PC-3 (cell line): ENCODE measurements around the gene BNIP1. TPM values are rescaled to one million over a fixed set of nuclear protein-coding genes. Genes with fewer than 3 reads are reported as not detected.

Experiments
- ATAC-seq: fragments of 200-7000 bp; cut with Tn5 transposase; 2 replicates; pipeline ENCODE4 v1.9.1; 2020; ENCODE audit warnings: mild to moderate bottlenecking, moderate library complexity
- BruUV-seq: library from RNA; stranded (reverse); fragments of 400-500 nt; replicated peaks from 2 replicates; lab custom pipeline; 2021; lab: Mats Ljungman, UMichigan
- CTCF ChIA-PET: fragments of 300-600 bp; sonication (Branson Sonifier 250); formaldehyde crosslinking; loops from one replicate; lab custom pipeline; 2022; ENCODE audit warnings: antibody characterized with exemption; lab: Charles Lee
- POLR2A ChIA-PET: fragments of 300-600 bp; sonication (Branson Sonifier 250); formaldehyde crosslinking; loops from one replicate; lab custom pipeline; 2022; ENCODE audit warnings: antibody characterized with exemption; ENCODE audit not compliant: unreplicated experiment; lab: Charles Lee
- DNase-seq: peaks from one replicate; pipeline ENCODE4 v3.0.0-alpha.2; 2015
- H2AFZ ChIP-seq: fragments of 300-600 bp; sonication (generic); 2 replicates; pipeline ENCODE4 v1.6.0; 2016; ENCODE audit warnings: antibody characterized with exemption, low read length
- H3F3A ChIP-seq: fragments of 300-600 bp; sonication (generic); one replicate; pipeline ENCODE4 v1.6.0; 2017; ENCODE audit warnings: antibody characterized with exemption, low read length, control low read depth, mild to moderate bottlenecking; ENCODE audit not compliant: unreplicated experiment
- H3K27ac ChIP-seq: fragments of 300-600 bp; sonication (generic); 2 replicates; pipeline ENCODE4 v1.5.1; 2016; ENCODE audit warnings: mild to moderate bottlenecking, low read length
- H3K27me3 ChIP-seq: fragments of 300-600 bp; sonication (generic); 2 replicates; pipeline ENCODE4 v1.6.1; 2016; ENCODE audit warnings: low read length, mixed read lengths
- H3K36me3 ChIP-seq: fragments of 300-600 bp; sonication (generic); 2 replicates; pipeline ENCODE4 v1.6.1; 2016; ENCODE audit warnings: low read depth, mixed run types, low read length, mixed read lengths
- H3K4me1 ChIP-seq: fragments of 300-600 bp; sonication (generic); 2 replicates; pipeline ENCODE4 v1.5.1; 2016; ENCODE audit warnings: low read length; ENCODE audit not compliant: insufficient read depth
- H3K4me2 ChIP-seq: fragments of 300-600 bp; sonication (generic); 2 replicates; pipeline ENCODE4 v1.6.0; 2016; ENCODE audit warnings: low read length
- H3K4me3 ChIP-seq: fragments of 300-600 bp; sonication (generic); 2 replicates; pipeline ENCODE4 v1.5.1; 2016; ENCODE audit warnings: mild to moderate bottlenecking, low read length, mixed read lengths
- H3K79me2 ChIP-seq: fragments of 300-600 bp; sonication (generic); 2 replicates; pipeline ENCODE4 v1.6.1; 2017; ENCODE audit warnings: low read length, mixed read lengths
- H3K9ac ChIP-seq: fragments of 300-600 bp; sonication (generic); 2 replicates; pipeline ENCODE4 v1.6.0; 2016; ENCODE audit warnings: mild to moderate bottlenecking, low read length
- H3K9me2 ChIP-seq: fragments of 300-600 bp; sonication (generic); replicated peaks from 2 replicates; pipeline ENCODE4 v1.6.1; 2016; ENCODE audit warnings: mixed run types, low read length, mixed read lengths
- H3K9me3 ChIP-seq: fragments of 300-600 bp; sonication (generic); 2 replicates; pipeline ENCODE4 v1.6.1; 2016; ENCODE audit warnings: low read length, mixed read lengths
- H4K20me1 ChIP-seq: fragments of 300-600 bp; sonication (generic); 2 replicates; pipeline ENCODE4 v1.6.1; 2016; ENCODE audit warnings: low read length, mixed read lengths
- CTCF ChIP-seq: fragments of 300-600 bp; sonication (generic); conservative IDR thresholded peaks from 2 replicates; pipeline ENCODE4 v1.5.1; 2017; ENCODE audit warnings: antibody characterized with exemption, low read depth, mild to moderate bottlenecking, low read length
- EZH2 ChIP-seq: fragments of 300-600 bp; sonication (generic); IDR thresholded peaks from one replicate; pipeline ENCODE4 v1.6.1; 2017; ENCODE audit warnings: antibody characterized with exemption, mild to moderate bottlenecking, low read length; ENCODE audit not compliant: unreplicated experiment
- EZH2phosphoT487 ChIP-seq: fragments of 300-600 bp; sonication (generic); IDR thresholded peaks from 2 replicates; pipeline ENCODE4 v1.6.1; 2018; ENCODE audit warnings: mild to moderate bottlenecking, antibody characterized with exemption, low read length, borderline replicate concordance
- intact Hi-C: fragments of 100-400 bp; cut with micrococcal nuclease; formaldehyde crosslinking; loops from 2 replicates; pipeline ENCODE4 v1.9.0; 2023
- total RNA-seq: library from RNA; depleted of rRNA; stranded (reverse); fragments of >200 nt; gene quantifications from 2 replicates; pipeline ENCODE4 v1.2.3, GENCODE V29; 2014; rRNA removed

The BNIP1 gene
- total RNA-seq, 1 experiment from 2014 or later: 21.5 TPM

- no peak for TF ChIP-seq EZH2
- no peak for TF ChIP-seq CTCF
- no peak for TF ChIP-seq EZH2phosphoT487
- ATAC-seq: no peak
- intact Hi-C loops: no loop called here
- H3K4me2 ChIP-seq: no peak overlapping the region
- H3K9me2 ChIP-seq: no peaks in the 10 kb centered on the region
- no peaks in the 10 kb centered on the region for H3K79me2 ChIP-seq
- no peak overlapping the region for H3K9ac ChIP-seq
- no peaks in the 10 kb centered on the region for H3K4me1 ChIP-seq
- peaks cover 12% of the 10 kb centered on the region; the same call in 1 of the 2 replicates for H3K27me3 ChIP-seq
- H2AFZ ChIP-seq: no peak overlapping the region
- POLR2A ChIA-PET: no interaction called here
- CTCF ChIA-PET: no interaction called here
- DNase-seq: no peak
- H4K20me1 ChIP-seq: no peaks in the 10 kb centered on the region
- no peak overlapping the region for H3K4me3 ChIP-seq
- BruUV-seq: no TSS peak
- H3K36me3 ChIP-seq: no peaks in the 10 kb centered on the region
- no peak overlapping the region for H3K27ac ChIP-seq
- H3F3A ChIP-seq: no peaks in the 10 kb centered on the region
- H3K9me3 ChIP-seq: no peaks in the 10 kb centered on the region
Measured at GRCh38 chr5:173211284-173211683, 67.0 kb downstream of the BNIP1 start.

GRCh38 chr5:173213236-173213933 lies 69.1 kb downstream of the BNIP1 start:
- Histone ChIP-seq H3K9me2 (no peaks in the 10 kb centered on the region), H3F3A (no peaks in the 10 kb centered on the region), H3K9me3 (no peaks in the 10 kb centered on the region), H3K36me3 (no peaks in the 10 kb centered on the region), H3K27me3 (peaks cover 13% of the 10 kb centered on the region; the same call in 1 of the 2 replicates), H3K27ac (no peak overlapping the region), H4K20me1 (no peaks in the 10 kb centered on the region), H3K4me2 (no peak overlapping the region), H3K4me3 (no peak overlapping the region), H3K9ac (no peak overlapping the region), H2AFZ (no peak overlapping the region), H3K4me1 (no peaks in the 10 kb centered on the region), H3K79me2 (no peaks in the 10 kb centered on the region)
- no TSS peak for BruUV-seq
- TF ChIP-seq EZH2phosphoT487 (no peak), CTCF (no peak), EZH2 (no peak)
- intact Hi-C loops: no loop called here
- ChIA-PET CTCF (no interaction called here), POLR2A (no interaction called here)
- ATAC-seq (no peak), DNase-seq (no peak)

Other genes starting within 250 kb of the BNIP1 start
- gene RPL26L1, start 185.1 kb upstream of the BNIP1 start, total RNA-seq: 73.9 and 93.1 TPM in 2 replicates
- gene ATP6V0E1, start 160.8 kb upstream of the BNIP1 start, total RNA-seq: 154 and 162 TPM in 2 replicates
- gene CREBRF, start 88.2 kb upstream of the BNIP1 start, total RNA-seq: 2.0 and 4.9 TPM in 2 replicates
- gene NKX2-5, start 90.7 kb downstream of the BNIP1 start, total RNA-seq: not detected in 2 replicates
- gene STC2, start 183.9 kb downstream of the BNIP1 start, total RNA-seq: 99.9 and 182 TPM in 2 replicates